HCT116 (cell line): Measurements from ENCODE around the gene PHC3. TPM values are rescaled to one million over a fixed set of nuclear protein-coding genes. Genes with fewer than 3 reads are reported as not detected.
A peak's percentile ranks its signal among the peaks of the same experiment; 100 is the strongest.

ENCODE experiments used
- ATAC-seq: fragments of 200-7000 bp; cut with Tn5 transposase; 2 replicates; pipeline ENCODE4 v1.9.1; 2020; ENCODE audit warnings: mild to moderate bottlenecking, moderate library complexity
- BruUV-seq: library from RNA; stranded (reverse); fragments of 400-500 nt; replicated peaks from 2 replicates; lab custom pipeline; 2021; lab: Mats Ljungman, UMichigan
- CTCF ChIA-PET: fragments of 300-600 bp; sonication (Branson Sonifier 250); formaldehyde crosslinking; loops from one replicate; lab custom pipeline; 2021; ENCODE audit warnings: antibody characterized with exemption; lab: Charles Lee
- POLR2A ChIA-PET: fragments of 300-600, 350-600 bp; sonication (Branson Sonifier 250); formaldehyde crosslinking; loops from one replicate; lab custom pipeline; 2021; ENCODE audit warnings: antibody characterized with exemption; lab: Charles Lee
- RAD21 ChIA-PET, 2 experiments: fragments of 300-600 bp; sonication (Branson Sonifier 250); formaldehyde crosslinking; loops; one replicate each; lab custom pipeline; 2023; ENCODE audit warnings: low total read pairs in 2 of 2; ENCODE audit not compliant: uncharacterized antibody in 2 of 2, unreplicated experiment in 2 of 2, low non-redundant PET in 1 of 2; lab: Charles Lee
- DNase-seq: peaks from one replicate; pipeline ENCODE4 v3.0.0-alpha.2; 2010; ENCODE audit warnings: low read depth, low spot score
- H2AFZ ChIP-seq: fragments of 200-600 bp; shearing (Covaris generic), sonication (generic); 2 replicates; pipeline ENCODE4 v1.6.1; 2017; ENCODE audit warnings: low read depth, mixed run types, mixed read lengths, antibody characterized with exemption, low read length; ENCODE audit not compliant: poor library complexity, severe bottlenecking
- H3K27ac ChIP-seq: 2 replicates; pipeline ENCODE4 v1.5.1; 2012; ENCODE audit warnings: low read depth, low read length
- H3K27me3 ChIP-seq: fragments of 200-600 bp; sonication (generic); 2 replicates; pipeline ENCODE4 v1.6.1; 2016; ENCODE audit warnings: mixed run types, low read length, mixed read lengths; ENCODE audit not compliant: insufficient read depth
- H3K36me3 ChIP-seq, 2 experiments: fragments of 200-500 bp in 1 of 2; fragments of 200-600 bp in 1 of 2; sonication (Bioruptor generic) in 1 of 2; sonication (generic) in 1 of 2; 2 replicates each; pipeline versions ENCODE4 v1.5.1 to v1.6.1; 2014 to 2016; ENCODE audit warnings: low read length in 2 of 2, inconsistent platforms in 1 of 2, mixed read lengths in 1 of 2, mixed run types in 1 of 2; ENCODE audit not compliant: insufficient read depth in 2 of 2, control insufficient read depth in 1 of 2
- H3K4me1 ChIP-seq, 2 experiments: fragments of 200-600 bp in 1 of 2; sonication (generic) in 1 of 2; 2 replicates each; pipeline versions ENCODE4 v1.5.1 to v1.6.1; 2012 to 2017; ENCODE audit warnings: low read length in 2 of 2, inconsistent platforms in 1 of 2, mild to moderate bottlenecking in 1 of 2, mixed read lengths in 1 of 2, mixed run types in 1 of 2, moderate library complexity in 1 of 2; ENCODE audit not compliant: insufficient read depth in 2 of 2, control insufficient read depth in 1 of 2
- H3K4me2 ChIP-seq: fragments of 200-600 bp; sonication (generic); 2 replicates; pipeline ENCODE4 v1.6.1; 2017; ENCODE audit warnings: mixed run types, low read length, mixed read lengths
- H3K4me3 ChIP-seq, 2 experiments: fragments of 200-600 bp in 1 of 2; sonication (generic) in 1 of 2; replicated peaks in 1 of 2; 2 replicates each; pipeline ENCODE4 v1.5.1; 2011 to 2016; ENCODE audit warnings: low read length in 2 of 2, control low read depth in 1 of 2, low read depth in 1 of 2, mild to moderate bottlenecking in 1 of 2, mixed read lengths in 1 of 2, mixed run types in 1 of 2
- H3K79me2 ChIP-seq: fragments of 200-600 bp; sonication (generic); 2 replicates; pipeline ENCODE4 v1.6.1; 2017; ENCODE audit warnings: mild to moderate bottlenecking, mixed run types, low read length, moderate library complexity, mixed read lengths; ENCODE audit not compliant: insufficient read depth
- H3K9ac ChIP-seq: fragments of 200-600 bp; sonication (generic); 2 replicates; pipeline ENCODE4 v1.6.1; 2016; ENCODE audit warnings: low read length, mixed read lengths
- H3K9me2 ChIP-seq: fragments of 200-600 bp; sonication (generic), shearing (Covaris generic); 2 replicates; pipeline ENCODE4 v1.6.1; 2017; ENCODE audit warnings: mixed run types, mild to moderate bottlenecking, moderate library complexity; ENCODE audit not compliant: insufficient read depth
- H3K9me3 ChIP-seq, 2 experiments: fragments of 200-500 bp in 1 of 2; fragments of 200-600 bp in 1 of 2; sonication (Bioruptor generic) in 1 of 2; sonication (generic) in 1 of 2; 2 replicates each; pipeline ENCODE4 v1.6.1; 2014 to 2017; ENCODE audit warnings: low read length in 2 of 2, mixed read lengths in 2 of 2, inconsistent platforms in 1 of 2, low read depth in 1 of 2, mild to moderate bottlenecking in 1 of 2, mixed run types in 1 of 2, moderate library complexity in 1 of 2; ENCODE audit not compliant: control insufficient read depth in 1 of 2, insufficient read depth in 1 of 2
- H4K20me1 ChIP-seq: fragments of 200-600 bp; sonication (generic), shearing (Covaris generic); 2 replicates; pipeline ENCODE4 v1.6.1; 2017; ENCODE audit warnings: mixed run types, mild to moderate bottlenecking, moderate library complexity; ENCODE audit not compliant: insufficient read depth
- ATF3 ChIP-seq: IDR thresholded peaks from 2 replicates; pipeline ENCODE4 v1.6.1; 2012
- CEBPB ChIP-seq: IDR thresholded peaks from 2 replicates; pipeline ENCODE4 v1.6.1; 2012; ENCODE audit warnings: low read depth
- CTCF ChIP-seq, 3 experiments: fragments of 200-600 bp in 1 of 3; sonication (generic) in 1 of 3; IDR thresholded peaks in 2 of 3; conservative IDR thresholded peaks in 1 of 3; 2 replicates each; pipeline ENCODE4 v1.5.1; 2012 to 2017; ENCODE audit warnings: low read depth in 2 of 3, low read length in 2 of 3, antibody characterized with exemption in 1 of 3, borderline replicate concordance in 1 of 3, control low read depth in 1 of 3, mild to moderate bottlenecking in 1 of 3, mixed read lengths in 1 of 3, mixed run types in 1 of 3, moderate library complexity in 1 of 3; ENCODE audit not compliant: insufficient read depth in 1 of 3
- ELF1 ChIP-seq: IDR thresholded peaks from 2 replicates; pipeline ENCODE4 v1.6.1; 2012; ENCODE audit warnings: low read depth, borderline replicate concordance
- EZH2 ChIP-seq: fragments of 200-600 bp; sonication (generic); IDR thresholded peaks from 2 replicates; pipeline ENCODE4 v1.6.1; 2017; ENCODE audit warnings: antibody characterized with exemption, mixed run types
- EZH2phosphoT487 ChIP-seq: fragments of 200-600 bp; IDR thresholded peaks from 2 replicates; pipeline ENCODE4 v1.6.1; 2018; ENCODE audit warnings: antibody characterized with exemption, borderline replicate concordance
- FOSL1 ChIP-seq: IDR thresholded peaks from 2 replicates; pipeline ENCODE4 v1.6.1; 2012; ENCODE audit warnings: low read depth
- JUND ChIP-seq: IDR thresholded peaks from 2 replicates; pipeline ENCODE4 v1.6.1; 2012
- MAX ChIP-seq: IDR thresholded peaks from 2 replicates; pipeline ENCODE4 v1.6.1; 2012
- POLR2A ChIP-seq: IDR thresholded peaks from 2 replicates; pipeline ENCODE4 v1.7.0; 2011; ENCODE audit warnings: borderline replicate concordance; ENCODE audit not compliant: insufficient read depth, insufficient read length; ENCODE audit errors: extremely low read depth
- SIN3A ChIP-seq: IDR thresholded peaks from 2 replicates; pipeline ENCODE4 v1.6.1; 2012; ENCODE audit warnings: low read depth
- ZBTB33 ChIP-seq: IDR thresholded peaks from 2 replicates; pipeline ENCODE4 v1.6.1; 2011; ENCODE audit warnings: mild to moderate bottlenecking, low read length, moderate library complexity; ENCODE audit not compliant: insufficient replicate concordance; ENCODE audit errors: extremely low read depth
- ZFX ChIP-seq: fragments of 450-650 bp; IDR thresholded peaks from 2 replicates; pipeline ENCODE4 v1.6.1; 2017
- ZNF274 ChIP-seq: fragments of 200-500 bp; sonication (Bioruptor generic); IDR thresholded peaks from 2 replicates; pipeline ENCODE4 v1.6.1; 2014; ENCODE audit warnings: mild to moderate bottlenecking, low read depth, low read length, inconsistent platforms
- intact Hi-C: fragments of 100-400 bp; cut with micrococcal nuclease; formaldehyde crosslinking; loops from 2 replicates; pipeline ENCODE4 v1.10.0; 2022
- total RNA-seq: library from RNA; stranded (reverse); gene quantifications from one replicate; pipeline ENCODE4 v1.2.1, GENCODE V29; 2021; ENCODE audit not compliant: unreplicated experiment

Gene PHC3
- total RNA-seq, 1 experiment from 2014 or later, result 40.1 TPM

- peak overlapping the region; percentile 57 for H3K27ac ChIP-seq
- intact Hi-C loops, result loop anchor here (5.0 to 10.0 kb wide), 3 partner anchors 42 to 635 kb away; partner anchors contain the start of genes ACTRT3, PRKCI and TERC
- TSS peak; percentile 48 for BruUV-seq
Measured at GRCh38 chr3:170180079-170180907, 1.2 kb downstream of the PHC3 start.

GRCh38 chr3:170179432-170179831 is 2.1 kb downstream of the PHC3 start:
- ChIA-PET CTCF (no interaction called here), POLR2A (no interaction called here), RAD21 (no interaction called here)
- Histone ChIP-seq H3K27me3 (no peaks in the 10 kb centered on the region), H3K9me3 (no peaks in the 10 kb centered on the region), H2AFZ (no peak overlapping the region), H4K20me1 (no peaks in the 10 kb centered on the region), H3K4me3 (peak overlapping the region in 1 of 2 experiments; percentile 88; a peak in 1 of 4 replicates), H3K9ac (0 out of 2 replicates have a peak overlapping the region, but pooled peaks have one; percentile 89), H3K27ac (no peak overlapping the region), H3K4me2 (peak overlapping the region; percentile 96; the same call in 1 of the 2 replicates), H3K36me3 (peaks cover 17 to 30% of the 10 kb centered on the region in 2 experiments; a peak in 3 of 4 replicates), H3K4me1 (peaks cover 8 to 19% of the 10 kb centered on the region in 2 experiments), H3K79me2 (peaks cover 54% of the 10 kb centered on the region), H3K9me2 (no peaks in the 10 kb centered on the region)
- intact Hi-C loops, result no loop called here
- no TSS peak for BruUV-seq
- DNase-seq (no peak), ATAC-seq (no peak)
- no peak for TF ChIP-seq EZH2phosphoT487
- TF ChIP-seq CEBPB, result no peak
- no peak for TF ChIP-seq JUND
- no peak for TF ChIP-seq ZBTB33
- no peak for TF ChIP-seq ELF1
- no peak for TF ChIP-seq SIN3A
- TF ChIP-seq EZH2, result no peak
- no peak for TF ChIP-seq MAX
- TF ChIP-seq CTCF (IDR thresholded peaks at IDR 0.05 in 2 of 3, conservative IDR thresholded peaks at IDR 0.05 in 1 of 3; ENCODE audit: borderline replicate concordance in 1 of 3, insufficient read depth in 1 of 3, low read depth in 2 of 3, low read length in 2 of 3), result no peak
- TF ChIP-seq ATF3, result no peak
- TF ChIP-seq ZFX, result no peak
- TF ChIP-seq FOSL1, result no peak
- no peak for TF ChIP-seq POLR2A
- TF ChIP-seq ZNF274, result no peak
- TF ChIP-seq, all 23 proteins: peak for 0

More at GRCh38 chr3:170180079-170180907, 1.2 kb downstream of the PHC3 start:
- Histone ChIP-seq H3K4me1 (peaks cover 8 to 19% of the 10 kb centered on the region in 2 experiments), H2AFZ (no peak overlapping the region), H3K9ac (peak overlapping the region; percentile 89), H3K9me3 (no peaks in the 10 kb centered on the region), H3K4me3 (peak overlapping the region; percentile 88 to 94), H3K36me3 (peaks cover 10 to 21% of the 10 kb centered on the region in 2 experiments; a peak in 2 of 4 replicates), H3K4me2 (peak overlapping the region; percentile 96), H3K79me2 (peaks cover 46% of the 10 kb centered on the region), H3K27me3 (no peaks in the 10 kb centered on the region), H4K20me1 (no peaks in the 10 kb centered on the region), H3K9me2 (no peaks in the 10 kb centered on the region)
- DNase-seq, result no peak
- RAD21 ChIA-PET, result no interaction called here
- peak; percentile 3; the same call in 1 of the 2 replicates for ATAC-seq
- CTCF ChIA-PET, result no interaction called here
- POLR2A ChIA-PET, result no interaction called here
- TF ChIP-seq SIN3A, result peak; percentile 44; the same call in 1 of the 2 replicates
- TF ChIP-seq FOSL1, result no peak
